NCI-H1105 treated with DMSO at 0.1 percent for 48 hours (cell line): Measurements from ENCODE around the gene LHCGR.
"Not testable (repeated sequence)": the region's sequence is repeated elsewhere in the genome, so short reads cannot be mapped to it uniquely, and the experiment has no call there.

Experiments
- DNase-seq: peaks from one replicate; lab custom pipeline; 2025; lab: John Stamatoyannopoulos, UW

The LHCGR gene

DNA sequence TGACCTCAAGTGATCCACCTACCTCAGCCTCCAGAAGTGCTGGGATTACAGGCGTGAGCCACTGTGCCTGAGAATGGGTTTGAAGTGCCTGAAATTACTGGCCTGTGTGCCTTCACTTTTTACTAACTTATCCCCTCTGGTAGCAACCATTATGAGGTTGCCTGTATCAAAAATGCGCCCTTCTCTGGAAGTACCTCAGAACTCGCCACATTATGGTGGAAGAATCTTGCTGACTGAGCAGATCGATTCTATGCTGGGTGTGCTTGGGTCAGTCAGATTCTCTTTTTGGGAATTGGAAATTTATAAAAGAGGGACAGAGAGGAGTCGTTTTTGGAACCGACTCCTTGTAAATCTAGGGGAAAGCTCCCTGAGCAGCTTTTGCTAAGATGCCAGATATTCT, 8.2 kb downstream of the LHCGR start:
- DNase-seq: no peak

GRCh38 chr2:48739236-48739635, 16.3 kb downstream of the LHCGR start:
- DNase-seq: not testable (repeated sequence)

DNA sequence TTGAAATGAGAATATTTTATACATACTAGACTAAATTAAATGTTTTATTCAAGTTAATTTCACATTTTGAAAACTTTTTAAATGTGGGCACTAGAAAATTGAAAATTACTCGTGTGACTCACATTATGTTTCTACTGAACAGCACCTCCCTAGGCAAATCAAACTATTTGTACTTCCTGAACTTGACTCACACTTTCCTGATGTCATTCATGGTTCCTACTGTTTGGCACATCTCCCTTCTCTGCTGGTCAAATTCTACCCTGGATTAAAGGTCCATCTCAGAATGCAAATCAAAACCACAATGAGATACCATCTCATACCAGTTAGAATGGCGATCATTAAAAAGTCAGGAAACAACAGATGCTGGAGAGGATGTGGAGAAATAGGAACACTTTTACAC, 16.7 kb downstream of the LHCGR start:
- DNase-seq: no peak

DNA sequence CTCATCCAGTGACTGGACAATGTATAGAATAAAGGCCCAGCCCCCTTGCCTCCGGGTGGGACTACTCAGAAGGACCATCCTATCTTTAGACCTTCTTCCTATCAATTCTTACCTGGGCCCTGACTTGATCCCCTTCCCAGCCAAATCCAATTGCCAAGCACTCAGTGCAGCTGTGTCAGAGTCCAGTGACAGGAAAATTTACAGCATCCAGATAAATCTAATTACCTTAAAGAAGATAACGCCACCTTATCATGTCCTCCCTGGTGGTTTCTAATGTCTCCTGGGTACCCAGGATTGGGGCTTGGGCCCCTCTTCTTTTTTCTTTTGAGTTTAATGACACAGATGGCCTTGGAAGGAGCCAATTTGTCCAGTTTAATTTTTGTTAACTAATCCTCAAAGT, 19.3 kb downstream of the LHCGR start:
- DNase-seq: no peak

DNA sequence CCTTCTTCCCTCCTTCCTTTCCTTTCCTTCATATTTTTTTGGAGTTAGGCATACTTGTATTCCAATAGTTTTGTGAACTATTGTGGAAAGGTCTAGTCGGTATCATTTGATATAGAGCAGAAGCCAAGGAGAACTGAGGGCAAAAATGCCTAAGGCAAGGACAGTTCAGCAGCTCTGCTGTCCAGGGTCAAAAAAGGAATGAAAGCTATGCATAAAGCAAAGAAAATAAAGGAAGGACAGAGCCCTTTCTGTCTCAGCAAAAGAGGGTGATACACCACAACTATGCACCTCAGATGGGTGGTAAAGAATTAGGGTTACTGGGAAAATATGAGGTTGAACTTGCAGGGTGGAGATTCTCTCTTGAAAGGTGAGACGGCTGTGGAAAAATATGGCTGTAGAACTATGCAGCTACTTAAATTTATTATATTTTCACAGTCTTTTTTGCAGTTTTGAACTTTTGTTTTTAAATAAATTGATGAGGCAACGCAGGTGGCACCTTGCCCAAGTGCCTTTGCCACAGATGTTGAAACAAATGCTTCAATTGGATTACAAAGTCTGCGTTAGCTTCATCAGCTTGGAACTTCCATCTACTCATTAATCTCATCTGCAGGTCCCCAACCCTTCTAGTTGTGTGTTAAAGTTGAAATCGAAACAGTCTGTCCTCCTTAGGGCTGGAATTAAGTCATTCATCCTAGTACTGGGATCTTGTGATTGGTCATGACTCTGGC, 20.8 kb downstream of the LHCGR start:
- DNase-seq: no peak

DNA sequence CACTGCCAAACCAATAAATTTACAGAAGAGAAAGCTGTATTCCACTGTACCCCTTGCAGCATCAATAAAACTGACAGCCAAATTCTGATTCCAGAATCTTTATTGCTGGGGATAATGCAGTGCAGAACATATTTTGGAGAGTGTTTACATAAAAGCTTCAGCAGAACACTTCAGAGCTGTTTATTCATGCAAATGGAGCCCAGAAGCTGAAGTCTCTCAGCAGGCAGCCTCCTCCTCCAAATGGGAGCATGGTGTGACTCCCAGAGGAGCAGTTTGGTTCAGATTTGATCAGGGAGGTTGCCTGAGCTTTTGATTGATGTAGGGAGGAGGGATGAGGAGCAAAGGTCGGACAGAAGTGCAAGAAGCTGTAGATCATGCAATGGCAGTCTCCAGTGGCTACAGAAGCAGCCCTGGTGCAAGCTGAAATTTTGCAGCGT, 22.4 kb downstream of the LHCGR start:
- DNase-seq: peak; percentile 79

GRCh38 chr2:48728840-48729239, 26.7 kb downstream of the LHCGR start:
- DNase-seq: peak; percentile 79

DNA sequence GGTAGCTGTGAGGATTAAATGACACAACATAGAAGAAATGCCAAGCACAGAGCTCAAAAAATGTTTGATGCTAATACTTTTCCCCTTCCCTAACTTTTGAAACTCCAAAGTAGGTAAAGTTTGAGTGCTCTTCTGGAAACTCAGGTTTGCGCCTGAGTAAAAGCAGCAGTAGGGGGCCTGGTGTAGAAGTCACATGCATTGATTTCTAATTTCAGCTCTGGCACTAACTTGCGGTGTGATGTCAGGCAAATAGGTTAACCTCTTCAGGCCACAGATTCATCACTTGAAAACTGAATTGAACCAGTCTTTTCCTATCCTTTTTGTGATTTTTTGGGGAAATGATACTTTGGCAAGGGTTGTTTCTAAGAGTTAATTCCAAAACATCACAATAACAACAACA, 27.2 kb downstream of the LHCGR start:
- DNase-seq: no peak

GRCh38 chr2:48727560-48727959, 28.0 kb downstream of the LHCGR start:
- DNase-seq: no peak

DNA sequence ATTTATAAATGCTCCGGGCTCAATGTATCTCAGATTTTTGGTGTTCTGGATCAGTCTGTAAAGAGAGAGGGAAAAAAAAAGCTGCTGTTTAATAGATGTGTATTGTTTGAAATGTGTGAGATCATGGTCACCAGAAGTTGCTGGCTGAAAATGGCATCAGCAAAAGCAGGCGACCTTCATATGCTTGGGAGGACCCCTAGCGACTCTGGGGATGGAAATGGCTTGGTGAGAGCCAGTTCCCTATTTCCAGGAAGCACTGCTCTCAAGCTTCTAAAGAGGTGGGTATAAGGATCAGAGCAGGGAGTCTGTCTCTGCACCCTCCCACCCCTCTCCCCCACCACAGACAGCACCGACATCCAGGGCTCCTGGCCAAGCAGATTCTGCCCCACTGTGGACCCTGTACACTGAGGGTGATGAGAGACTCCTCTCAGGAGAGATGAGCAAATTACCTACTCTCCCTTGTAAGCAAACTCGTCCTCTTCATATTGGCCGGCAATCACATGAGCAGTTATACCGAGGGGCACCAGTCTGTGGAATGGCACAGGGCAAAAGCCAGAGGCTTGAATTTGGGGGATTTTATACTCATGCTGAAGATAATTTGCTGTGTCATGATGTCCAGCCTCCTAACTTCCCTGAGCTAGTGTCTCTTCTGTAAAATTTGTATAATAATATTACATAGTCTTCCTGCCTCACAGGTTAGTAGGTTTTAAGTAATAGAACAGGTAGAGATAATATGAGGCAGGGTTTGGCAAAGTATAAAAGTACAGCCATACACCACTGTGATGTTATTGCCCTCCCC, 29.6 kb downstream of the LHCGR start:
- DNase-seq: no peak

DNA sequence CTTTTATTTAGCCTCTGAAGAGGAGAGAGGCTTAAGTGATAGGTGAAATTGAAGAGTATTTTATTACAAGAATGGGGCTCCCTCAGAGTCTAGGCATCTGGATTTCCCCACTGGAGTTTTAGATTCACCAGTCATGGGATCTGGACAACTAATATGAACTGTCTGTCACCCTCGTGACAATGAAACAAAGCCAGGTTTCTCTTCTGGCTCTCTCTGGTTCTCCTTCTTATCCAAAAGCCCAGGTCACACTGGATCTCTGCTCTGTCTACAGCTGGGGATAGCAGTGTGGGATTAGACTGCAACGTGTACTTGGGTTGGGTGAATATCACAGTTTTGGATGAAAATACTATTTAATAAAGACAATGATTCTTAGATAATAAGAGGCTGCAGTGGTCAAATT, 31.2 kb downstream of the LHCGR start:
- no peak for DNase-seq

GRCh38 chr2:48723129-48723528, 32.4 kb downstream of the LHCGR start:
- DNase-seq: no peak

GRCh38 chr2:48722391-48722790, 33.1 kb downstream of the LHCGR start:
- no peak for DNase-seq

DNA sequence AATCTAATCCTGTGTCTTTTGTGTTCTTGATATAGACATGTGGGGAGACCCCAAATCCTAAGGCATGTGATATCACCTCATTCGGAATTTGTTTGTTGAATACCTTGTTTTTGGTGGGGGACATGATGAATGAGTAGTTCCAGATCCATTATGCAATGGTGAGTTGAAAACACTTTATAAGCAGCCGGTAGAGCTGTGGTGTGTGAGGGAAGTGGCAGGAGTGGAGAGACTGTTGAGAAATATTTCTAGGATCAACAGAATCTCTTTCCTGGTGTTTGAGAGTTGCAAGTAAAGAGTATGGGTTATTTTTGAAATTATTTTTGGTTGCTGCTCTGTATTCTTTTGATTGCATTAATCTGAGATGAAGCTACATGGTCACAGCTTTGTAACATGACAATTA, 34.4 kb downstream of the LHCGR start:
- no peak for DNase-seq

DNA sequence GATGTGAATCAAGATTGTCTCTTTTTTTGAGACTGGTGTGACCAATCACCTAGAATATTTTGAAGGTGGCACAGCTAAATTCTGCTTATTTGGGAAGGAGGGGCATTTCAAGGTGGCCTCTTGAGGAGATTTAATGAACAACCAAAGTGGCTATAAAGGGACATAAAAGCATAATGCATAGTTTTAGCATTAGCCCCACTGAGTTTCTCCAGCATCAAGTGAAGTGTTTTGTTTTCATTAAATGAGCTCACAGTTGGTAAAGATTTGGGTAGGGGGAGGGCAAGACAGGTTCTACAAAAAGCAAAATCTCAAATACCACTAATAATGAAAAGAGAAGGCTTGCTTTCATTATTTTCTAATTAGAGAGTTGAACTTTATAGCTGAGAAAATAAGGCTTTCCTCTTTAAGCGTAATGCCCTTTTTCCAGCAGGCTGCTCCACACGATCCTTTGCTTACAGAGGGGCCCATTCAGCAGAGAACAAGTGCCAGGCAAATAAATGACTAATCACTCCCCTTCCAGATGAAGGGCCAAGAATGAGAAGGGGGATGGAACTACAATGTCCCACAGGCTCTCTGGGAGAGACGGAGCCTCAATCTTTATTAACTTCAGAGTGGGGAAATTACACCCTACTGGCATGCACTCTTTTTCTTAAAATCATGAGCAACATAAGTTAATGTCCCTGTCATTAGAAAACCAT, 35.9 kb downstream of the LHCGR start:
- DNase-seq: peak; percentile 29

DNA sequence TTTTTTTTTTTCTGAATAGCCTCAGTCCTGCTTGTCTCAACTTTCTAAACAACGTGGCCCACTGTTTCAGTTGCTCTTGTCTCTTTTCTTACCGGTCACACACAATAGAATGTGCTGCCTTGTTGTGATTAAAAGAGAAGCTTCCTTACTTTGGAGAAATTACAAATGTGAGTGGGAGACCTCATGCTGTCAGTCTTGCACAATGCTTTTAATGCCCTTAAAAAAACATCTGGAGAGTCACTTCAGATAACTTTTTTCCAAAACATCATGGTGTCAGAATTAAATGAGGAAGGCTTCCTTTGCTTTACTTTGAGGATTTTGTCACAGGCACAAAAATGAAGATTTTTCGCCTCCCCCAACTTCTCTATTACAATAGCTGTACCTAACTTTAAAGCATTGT, 37.7 kb downstream of the LHCGR start:
- no peak for DNase-seq

- peak; percentile 17 for DNase-seq
Observed at GRCh38 chr2:48715956-48716355, 39.6 kb downstream of the LHCGR start.

- no peak for DNase-seq
Observed at GRCh38 chr2:48715042-48715899, 40.3 kb downstream of the LHCGR start.

GRCh38 chr2:48714245-48714644, 41.3 kb downstream of the LHCGR start:
- no peak for DNase-seq

DNA sequence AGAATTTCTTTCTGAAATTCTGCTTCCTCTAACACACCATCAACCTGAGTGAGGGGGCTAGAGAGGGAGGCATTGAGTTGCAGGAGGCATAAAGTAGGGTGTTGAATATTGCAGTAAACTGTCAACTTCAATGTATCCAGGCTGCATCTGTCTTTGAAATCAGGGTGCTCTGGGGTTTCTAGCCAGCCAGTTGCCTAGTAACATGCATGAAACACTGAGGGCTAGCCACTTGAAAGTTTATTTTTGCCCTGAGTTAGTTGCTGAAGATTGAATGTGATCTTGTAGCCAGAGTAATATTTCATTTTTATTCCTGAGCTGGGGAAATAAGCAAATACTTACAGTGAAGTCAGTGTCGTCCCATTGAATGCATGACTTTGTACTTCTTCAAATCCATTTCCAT, 41.9 kb downstream of the LHCGR start:
- DNase-seq: no peak

DNA sequence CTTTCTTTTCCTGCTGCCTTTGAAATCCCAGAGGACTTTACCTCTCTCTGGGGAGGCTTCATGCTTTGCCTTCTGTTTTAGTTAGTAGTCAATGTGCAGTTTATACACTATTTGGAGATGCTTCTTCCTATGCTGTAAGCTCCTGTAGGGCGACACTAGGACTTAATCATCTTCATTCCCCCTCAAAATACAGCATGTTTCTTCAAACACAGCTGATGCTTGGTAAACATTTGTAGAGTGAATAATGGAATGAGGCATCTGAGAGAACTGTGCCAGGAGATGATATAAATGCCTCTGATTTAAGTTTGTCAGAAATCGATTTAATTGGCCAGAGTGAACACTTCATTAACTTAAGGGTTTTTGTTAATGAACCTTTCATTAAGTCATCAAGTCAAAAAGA, 43.4 kb downstream of the LHCGR start:
- no peak for DNase-seq

GRCh38 chr2:48711343-48711742, 44.2 kb downstream of the LHCGR start:
- no peak for DNase-seq
